GM06990 (cell line): Measurements from ENCODE around the gene AKIP1.

Source experiments
- DNase-seq: peaks from one replicate; pipeline ENCODE4 v3.0.0-alpha.2; 2011; ENCODE audit not compliant: insufficient read length; ENCODE audit errors: extremely low read depth
- H3K27me3 ChIP-seq: replicated peaks from 2 replicates; pipeline ENCODE4 v1.6.0; 2011; ENCODE audit warnings: low read length; ENCODE audit not compliant: control insufficient read depth, insufficient read depth
- H3K36me3 ChIP-seq: 2 replicates; pipeline ENCODE4 v1.5.1; 2011; ENCODE audit warnings: low read length; ENCODE audit not compliant: control insufficient read depth, insufficient read depth
- H3K4me3 ChIP-seq: replicated peaks from 2 replicates; pipeline ENCODE4 v1.5.1; 2011; ENCODE audit warnings: low read depth, mild to moderate bottlenecking, control low read depth, low read length
- CTCF ChIP-seq: IDR thresholded peaks from 2 replicates; pipeline ENCODE4 v1.5.1; 2011; ENCODE audit warnings: low read length, control low read depth, mild to moderate bottlenecking, inconsistent platforms; ENCODE audit not compliant: insufficient read depth, poor library complexity, severe bottlenecking

The AKIP1 gene

GRCh38 chr11:8959546-8960166, 48.7 kb downstream of the AKIP1 start:
- H3K27me3 ChIP-seq = no peaks in the 10 kb centered on the region
- H3K36me3 ChIP-seq = peaks cover 2% of the 10 kb centered on the region; the same call in 1 of the 2 replicates
- DNase-seq = peak; percentile 21
- peak; percentile 64 for TF ChIP-seq CTCF
- no peak overlapping the region for H3K4me3 ChIP-seq

- peaks cover 2% of the 10 kb centered on the region for H3K36me3 ChIP-seq
- no peak for DNase-seq
- H3K4me3 ChIP-seq = no peak overlapping the region
- no peak for TF ChIP-seq CTCF
- no peaks in the 10 kb centered on the region for H3K27me3 ChIP-seq
These were observed 50.4 kb downstream of the AKIP1 start for GRCh38 chr11:8961401-8961800.

- DNase-seq = no peak
- no peaks in the 10 kb centered on the region for H3K27me3 ChIP-seq
- H3K4me3 ChIP-seq = peak overlapping the region; percentile 92
- no peaks in the 10 kb centered on the region; the same call in 1 of the 2 replicates for H3K36me3 ChIP-seq
- TF ChIP-seq CTCF = no peak
These were observed 51.9 kb downstream of the AKIP1 start for GRCh38 chr11:8962841-8963240.

GRCh38 chr11:8963569-8964323, 52.8 kb downstream of the AKIP1 start:
- Histone ChIP-seq H3K36me3 (no peaks in the 10 kb centered on the region; the same call in 1 of the 2 replicates), H3K27me3 (no peaks in the 10 kb centered on the region), H3K4me3 (peak overlapping the region; percentile 92)
- no peak for TF ChIP-seq CTCF
- DNase-seq = no peak

- H3K36me3 ChIP-seq = no peaks in the 10 kb centered on the region; the same call in 1 of the 2 replicates
- no peaks in the 10 kb centered on the region for H3K27me3 ChIP-seq
- no peak for TF ChIP-seq CTCF
- H3K4me3 ChIP-seq = peak within 1 kb of the TSS; percentile 92
- peak; percentile 92 for DNase-seq
These were observed 53.6 kb downstream of the AKIP1 start, which contains the start of gene TMEM9B for GRCh38 chr11:8964324-8965320. Gene TMEM9B, minus strand, starts transcription at chr11:8964442. Its CDS starts 129 bp downstream, at chr11:8964313.
